Measurements from ENCODE around the gene PPP1CB.
"Not testable (repeated sequence)": the region's sequence is repeated elsewhere in the genome, so short reads cannot be mapped to it uniquely, and the experiment has no call there.

PPP1CB gene

GRCh38 chr2:28780496-28780895, 28.9 kb downstream of the PPP1CB start:
- no peak for DNase-seq

- DNase-seq, result no peak
Observed at GRCh38 chr2:28782423-28782822, 30.8 kb downstream of the PPP1CB start.

- not testable (repeated sequence) for DNase-seq
Observed at GRCh38 chr2:28784570-28784969, 32.9 kb downstream of the PPP1CB start.

GRCh38 chr2:28796620-28797019, 45.0 kb downstream of the PPP1CB start:
- no peak for DNase-seq

- DNase-seq, result no peak
Observed at GRCh38 chr2:28801726-28802125, 50.1 kb downstream of the PPP1CB start.

GRCh38 chr2:28802975-28803429, 51.4 kb downstream of the PPP1CB start:
- DNase-seq, result no peak

GRCh38 chr2:28809927-28810326, 58.3 kb downstream of the PPP1CB start:
- DNase-seq, result no peak

- DNase-seq, result peak; percentile 52 to 60
Observed at GRCh38 chr2:28810384-28811285, 59.0 kb downstream of the PPP1CB start, which contains the start of gene SPDYA. SPDYA (plus strand) TSS chr2:28810834; CDS start chr2:28816015, 5,181 bp downstream.

- no peak for DNase-seq
Observed at GRCh38 chr2:28818053-28818452, 66.4 kb downstream of the PPP1CB start.

- peak; percentile 37 to 53 for DNase-seq
Observed at GRCh38 chr2:28821295-28821958, 69.8 kb downstream of the PPP1CB start.

GRCh38 chr2:28822036-28822435, 70.4 kb downstream of the PPP1CB start:
- DNase-seq, result no peak

GRCh38 chr2:28824207-28824606, 72.6 kb downstream of the PPP1CB start:
- no peak for DNase-seq

GRCh38 chr2:28824870-28825269, 73.2 kb downstream of the PPP1CB start:
- DNase-seq, result no peak

- DNase-seq, result no peak
Observed at GRCh38 chr2:28828382-28828781, 76.8 kb downstream of the PPP1CB start.

GRCh38 chr2:28833740-28834470, 82.3 kb downstream of the PPP1CB start:
- DNase-seq, result no peak

GRCh38 chr2:28835781-28836180, 84.2 kb downstream of the PPP1CB start:
- DNase-seq, result no peak

GRCh38 chr2:28838971-28839370, 87.3 kb downstream of the PPP1CB start:
- no peak for DNase-seq

GRCh38 chr2:28842042-28842441, 90.4 kb downstream of the PPP1CB start:
- no peak for DNase-seq

Data from NCI-H187 (cell line).